OCI-LY7 (cell line): Measurements from ENCODE around the gene PLPP4. TPM values are rescaled to one million over a fixed set of nuclear protein-coding genes. Genes with fewer than 3 reads are reported as not detected.

Source experiments
- BruUV-seq: library from RNA; stranded (reverse); fragments of 400-500 nt; replicated peaks from 2 replicates; lab custom pipeline; 2021; lab: Mats Ljungman, UMichigan
- CTCF ChIA-PET: fragments of 300-600 bp; sonication (Branson Sonifier 250); formaldehyde crosslinking; loops from one replicate; lab custom pipeline; 2022; ENCODE audit warnings: antibody characterized with exemption; ENCODE audit not compliant: unreplicated experiment; lab: Charles Lee
- POLR2A ChIA-PET: fragments of 300-600 bp; sonication (Branson Sonifier 250); formaldehyde crosslinking; loops from one replicate; lab custom pipeline; 2022; ENCODE audit warnings: antibody characterized with exemption; lab: Charles Lee
- DNase-seq: peaks from one replicate; pipeline ENCODE4 v3.0.0-alpha.2; 2015; ENCODE audit warnings: low spot score
- H2AFZ ChIP-seq: fragments of 200-600 bp; sonication (generic), shearing (Covaris generic); 2 replicates; pipeline ENCODE4 v1.6.1; 2014; ENCODE audit warnings: mild to moderate bottlenecking, antibody characterized with exemption, low read length, moderate library complexity
- H3K27ac ChIP-seq: fragments of 200-600 bp; sonication (generic); 2 replicates; pipeline ENCODE4 v1.5.1; 2014; ENCODE audit warnings: mixed run types, low read depth, mild to moderate bottlenecking, moderate library complexity, low read length, inconsistent platforms; ENCODE audit not compliant: poor library complexity, severe bottlenecking
- H3K36me3 ChIP-seq: fragments of 200-600 bp; sonication (generic); 2 replicates; pipeline ENCODE4 v1.6.1; 2014; ENCODE audit warnings: mild to moderate bottlenecking, antibody characterized with exemption, low read length, moderate library complexity, mixed read lengths; ENCODE audit not compliant: insufficient read depth
- H3K4me1 ChIP-seq: fragments of 200-600 bp; sonication (generic); 2 replicates; pipeline ENCODE4 v1.5.1; 2014; ENCODE audit warnings: mild to moderate bottlenecking, low read length; ENCODE audit not compliant: insufficient read depth, poor library complexity, severe bottlenecking
- H3K4me2 ChIP-seq: fragments of 200-600 bp; sonication (generic); 2 replicates; pipeline ENCODE4 v1.6.1; 2014; ENCODE audit warnings: mild to moderate bottlenecking, low read length
- H3K4me3 ChIP-seq: fragments of 200-600 bp; sonication (generic); 2 replicates; pipeline ENCODE4 v1.5.1; 2014; ENCODE audit warnings: mild to moderate bottlenecking, low read depth, low read length; ENCODE audit not compliant: poor library complexity, severe bottlenecking
- H3K79me2 ChIP-seq: fragments of 200-600 bp; sonication (generic); 2 replicates; pipeline ENCODE4 v1.6.1; 2016; ENCODE audit warnings: low read depth, mild to moderate bottlenecking, low read length, moderate library complexity, mixed read lengths; ENCODE audit not compliant: insufficient read depth
- H3K9me2 ChIP-seq: fragments of 200-600 bp; sonication (generic); 2 replicates; pipeline ENCODE4 v1.6.1; 2016; ENCODE audit warnings: mild to moderate bottlenecking, low read length, mixed read lengths; ENCODE audit not compliant: insufficient read depth
- H3K9me3 ChIP-seq: fragments of 200-600 bp; sonication (generic); 2 replicates; pipeline ENCODE4 v1.6.1; 2014; ENCODE audit warnings: mild to moderate bottlenecking, mixed run types, low read length, mixed read lengths
- H4K20me1 ChIP-seq: fragments of 200-600 bp; sonication (generic); 2 replicates; pipeline ENCODE4 v1.6.1; 2014; ENCODE audit warnings: mild to moderate bottlenecking, antibody characterized with exemption, low read length, moderate library complexity, mixed read lengths; ENCODE audit not compliant: insufficient read depth
- CTCF ChIP-seq: fragments of 200-600 bp; sonication (generic); conservative IDR thresholded peaks from 2 replicates; pipeline ENCODE4 v1.5.1; 2014; ENCODE audit warnings: mild to moderate bottlenecking, antibody characterized with exemption, low read length, moderate library complexity, mixed read lengths
- EZH2phosphoT487 ChIP-seq: fragments of 200-600 bp; sonication (generic); IDR thresholded peaks from 2 replicates; pipeline ENCODE4 v1.6.1; 2018; ENCODE audit warnings: low read depth, borderline replicate concordance, mild to moderate bottlenecking, mixed run types, antibody characterized with exemption, low read length, moderate library complexity, mixed read lengths
- intact Hi-C: fragments of 100-400 bp; cut with micrococcal nuclease; formaldehyde crosslinking; loops from one replicate; pipeline ENCODE4 v1.10.0; 2022; ENCODE audit not compliant: unreplicated experiment
- total RNA-seq, 2 experiments: library from RNA; depleted of rRNA in 1 of 2; stranded (reverse); fragments of >200 nt in 1 of 2; shearing (Covaris generic) in 1 of 2; gene quantifications; 2 replicates each; pipeline ENCODE4 v1.2.3, GENCODE V29; 2014 to 2022

Gene PLPP4
- total RNA-seq, 2 experiments from 2014 or later = not detected

GRCh38 chr10:120514035-120514620 is 57.1 kb downstream of the PLPP4 start:
- no peaks in the 10 kb centered on the region for H3K4me1 ChIP-seq
- ChIA-PET POLR2A (no interaction called here), CTCF (no interaction called here)
- H3K27ac ChIP-seq = no peak overlapping the region
- no peaks in the 10 kb centered on the region for H3K9me3 ChIP-seq
- TF ChIP-seq CTCF = no peak
- TF ChIP-seq EZH2phosphoT487 = no peak
- H2AFZ ChIP-seq = no peak overlapping the region
- intact Hi-C loops = no loop called here
- no peaks in the 10 kb centered on the region for H3K36me3 ChIP-seq
- no peaks in the 10 kb centered on the region for H3K79me2 ChIP-seq
- BruUV-seq = no TSS peak
- DNase-seq = peak; percentile 36
- no peak overlapping the region for H3K4me3 ChIP-seq
- no peaks in the 10 kb centered on the region for H3K9me2 ChIP-seq
- H4K20me1 ChIP-seq = no peaks in the 10 kb centered on the region
- no peak overlapping the region for H3K4me2 ChIP-seq

- no peaks in the 10 kb centered on the region for H3K4me1 ChIP-seq
- H3K4me3 ChIP-seq = no peak overlapping the region
- no TSS peak for BruUV-seq
- H3K9me3 ChIP-seq = no peaks in the 10 kb centered on the region
- intact Hi-C loops = no loop called here
- H4K20me1 ChIP-seq = no peaks in the 10 kb centered on the region
- no peaks in the 10 kb centered on the region for H3K36me3 ChIP-seq
- POLR2A ChIA-PET = no interaction called here
- H3K4me2 ChIP-seq = no peak overlapping the region
- no peaks in the 10 kb centered on the region for H3K79me2 ChIP-seq
- H3K27ac ChIP-seq = no peak overlapping the region
- no peaks in the 10 kb centered on the region for H3K9me2 ChIP-seq
- CTCF ChIA-PET = no interaction called here
- TF ChIP-seq EZH2phosphoT487 (no peak), CTCF (no peak)
- DNase-seq = no peak
- no peak overlapping the region for H2AFZ ChIP-seq
Measured at GRCh38 chr10:120514959-120515358, 57.9 kb downstream of the PLPP4 start.

GRCh38 chr10:120515741-120516140 is 58.7 kb downstream of the PLPP4 start:
- no TSS peak for BruUV-seq
- Histone ChIP-seq H3K9me3 (no peaks in the 10 kb centered on the region), H2AFZ (no peak overlapping the region), H3K9me2 (no peaks in the 10 kb centered on the region), H3K27ac (no peak overlapping the region), H3K4me3 (no peak overlapping the region), H3K36me3 (no peaks in the 10 kb centered on the region), H3K79me2 (no peaks in the 10 kb centered on the region), H3K4me1 (no peaks in the 10 kb centered on the region), H4K20me1 (no peaks in the 10 kb centered on the region), H3K4me2 (no peak overlapping the region)
- TF ChIP-seq CTCF (no peak), EZH2phosphoT487 (no peak)
- intact Hi-C loops = no loop called here
- ChIA-PET CTCF (no interaction called here), POLR2A (no interaction called here)
- DNase-seq = no peak
